ENCODE data around the gene GJA4.

GRCh38 chr1:34785875-34786470, 6.8 kb upstream of the GJA4 start:
- TF ChIP-seq POLR2AphosphoS5 (IDR thresholded peaks at IDR 0.05) (no peak), POLR2A (IDR thresholded peaks at IDR 0.05) (no peak)

Measured in sigmoid colon (tissue), 4 donors.